NCI-H446 treated with DMSO at 0.1 percent for 48 hours (cell line): ENCODE results near the gene MRPL40.
A peak's percentile ranks its signal among the peaks of the same experiment; 100 is the strongest.
"Not testable (repeated sequence)": the region's sequence is repeated elsewhere in the genome, so short reads cannot be mapped to it uniquely, and the experiment has no call there.

ENCODE experiments used
- DNase-seq: peaks from one replicate; lab custom pipeline; 2025; lab: John Stamatoyannopoulos, UW

MRPL40 gene

GRCh38 chr22:19442166-19442565 is 9.8 kb downstream of the MRPL40 start:
- no peak for DNase-seq

- no peak for DNase-seq
Observed at GRCh38 chr22:19443544-19444211, 11.3 kb downstream of the MRPL40 start.

DNA sequence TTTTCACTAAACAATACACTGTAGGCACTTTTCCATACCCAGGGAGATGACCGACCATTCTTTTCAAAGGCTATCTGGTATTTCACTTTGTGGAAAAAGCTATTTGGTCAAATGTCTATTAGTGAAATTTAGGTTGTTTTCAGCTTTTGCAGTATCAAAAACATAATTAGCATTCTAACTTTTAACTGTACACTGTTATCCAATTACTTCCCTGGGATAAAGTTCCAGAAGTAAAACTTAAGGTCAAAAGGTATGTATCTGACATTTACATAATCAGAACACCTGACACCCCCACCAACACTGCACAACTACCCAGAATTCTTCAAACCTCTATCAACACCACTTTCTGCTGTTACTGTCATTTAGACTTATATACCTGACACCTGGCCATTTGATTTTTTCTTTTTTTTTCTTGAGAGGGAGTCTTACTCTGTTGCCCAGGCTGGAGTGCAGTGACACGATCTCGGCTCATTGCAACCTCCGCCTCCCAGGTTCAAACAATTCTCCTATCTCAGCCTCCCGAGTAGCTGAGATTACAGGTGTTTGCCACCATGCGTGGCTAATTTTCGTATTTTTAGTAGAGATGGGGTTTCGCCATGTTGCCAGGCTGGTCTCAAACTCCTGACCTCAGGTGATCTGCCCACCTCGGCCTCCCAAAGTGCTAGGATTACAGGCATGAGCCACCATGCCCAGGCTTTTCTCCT is 13.1 kb downstream of the MRPL40 start:
- DNase-seq = not testable (repeated sequence)

DNA sequence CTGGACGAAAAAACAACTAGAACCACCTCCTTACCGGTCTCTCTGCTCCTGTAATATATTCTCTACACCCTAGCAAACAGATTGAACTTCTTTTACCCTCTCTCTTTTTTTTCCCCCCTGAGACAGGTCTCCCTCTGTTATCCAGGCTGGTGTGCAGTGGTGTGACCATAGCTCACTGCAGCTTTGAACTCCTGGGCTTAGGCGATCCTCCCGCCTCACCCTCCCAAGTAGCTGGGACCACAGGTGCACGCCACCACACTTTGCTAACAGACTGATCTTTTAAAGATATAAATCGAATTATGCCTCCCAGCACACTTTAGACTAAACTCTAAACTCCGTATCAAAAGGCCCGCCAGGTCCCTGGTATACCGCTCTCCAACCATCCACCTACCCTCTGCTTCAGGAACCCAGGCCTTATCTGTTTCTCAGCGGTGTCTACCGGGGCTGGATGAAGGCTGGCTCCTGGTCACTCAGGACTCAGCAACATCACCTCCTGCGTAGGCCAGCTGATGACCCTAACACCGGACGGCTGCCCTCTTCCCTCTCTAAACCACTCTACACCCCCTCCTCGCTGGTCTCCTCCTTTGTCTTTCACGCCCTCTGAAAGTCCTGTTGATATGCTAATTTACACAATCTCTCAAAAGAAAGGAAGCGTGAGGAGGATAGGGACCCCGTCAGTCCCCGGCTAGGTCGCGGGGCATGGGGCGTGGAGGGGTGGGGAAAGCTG is 14.4 kb downstream of the MRPL40 start:
- no peak for DNase-seq

GRCh38 chr22:19447330-19448075 is 15.2 kb downstream of the MRPL40 start, which contains the start of gene C22orf39:
TSS of gene C22orf39 (minus strand) at chr22:19447711. CDS start at chr22:19447688, 23 bp downstream.
- DNase-seq = peak; percentile 95

- DNase-seq = peak; percentile 74
Observed at GRCh38 chr22:19448076-19448607, 15.8 kb downstream of the MRPL40 start.

DNA sequence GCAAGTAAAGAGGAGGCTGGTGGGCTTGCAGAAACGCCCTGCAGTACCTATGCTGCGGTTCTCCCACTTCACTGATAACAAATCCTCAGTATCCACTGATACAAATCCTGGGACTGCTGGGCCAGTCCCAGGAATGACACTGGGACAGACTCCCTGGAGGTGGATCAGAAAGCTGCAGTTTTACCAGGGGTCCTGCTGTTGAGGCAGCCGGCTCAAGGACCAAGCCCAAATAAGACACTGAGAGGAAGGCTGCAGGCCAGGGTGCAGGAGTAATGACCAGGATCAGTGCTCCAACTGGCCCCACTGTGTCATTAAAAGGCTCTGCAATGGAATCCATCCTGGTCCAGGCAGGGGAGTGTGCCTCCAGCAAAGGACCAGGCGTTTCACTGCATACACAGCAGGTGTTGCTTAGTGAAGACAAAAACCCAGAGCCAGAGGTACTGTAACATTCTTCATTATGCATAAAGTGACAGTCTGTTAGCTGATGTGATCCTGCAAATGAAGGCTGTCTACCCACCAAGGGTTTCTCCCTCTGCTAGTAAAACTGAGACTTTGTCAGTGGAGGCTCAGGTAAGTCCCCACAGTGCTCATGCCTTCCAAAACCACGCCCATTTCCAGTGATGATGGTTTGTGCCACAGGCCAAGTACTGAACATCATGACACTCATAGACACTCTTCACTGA is 16.5 kb downstream of the MRPL40 start:
- DNase-seq = no peak

DNA sequence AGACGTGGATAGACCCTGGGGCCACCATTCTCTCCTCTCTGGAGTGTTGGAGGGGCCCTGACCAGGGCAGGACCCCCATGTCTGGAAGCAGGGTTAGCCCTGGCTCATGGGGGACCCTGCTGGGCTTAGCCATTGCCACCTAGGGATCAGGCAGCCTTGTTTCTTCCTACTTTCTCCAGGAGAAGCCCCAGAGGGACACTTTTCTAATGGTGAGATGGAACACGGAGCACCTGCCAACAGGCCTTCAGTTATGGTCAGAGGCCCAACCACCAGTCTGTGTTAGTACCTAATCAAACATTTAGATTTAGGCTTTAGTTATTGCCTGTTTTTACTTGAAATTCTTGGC is 17.1 kb downstream of the MRPL40 start:
- no peak for DNase-seq

DNA sequence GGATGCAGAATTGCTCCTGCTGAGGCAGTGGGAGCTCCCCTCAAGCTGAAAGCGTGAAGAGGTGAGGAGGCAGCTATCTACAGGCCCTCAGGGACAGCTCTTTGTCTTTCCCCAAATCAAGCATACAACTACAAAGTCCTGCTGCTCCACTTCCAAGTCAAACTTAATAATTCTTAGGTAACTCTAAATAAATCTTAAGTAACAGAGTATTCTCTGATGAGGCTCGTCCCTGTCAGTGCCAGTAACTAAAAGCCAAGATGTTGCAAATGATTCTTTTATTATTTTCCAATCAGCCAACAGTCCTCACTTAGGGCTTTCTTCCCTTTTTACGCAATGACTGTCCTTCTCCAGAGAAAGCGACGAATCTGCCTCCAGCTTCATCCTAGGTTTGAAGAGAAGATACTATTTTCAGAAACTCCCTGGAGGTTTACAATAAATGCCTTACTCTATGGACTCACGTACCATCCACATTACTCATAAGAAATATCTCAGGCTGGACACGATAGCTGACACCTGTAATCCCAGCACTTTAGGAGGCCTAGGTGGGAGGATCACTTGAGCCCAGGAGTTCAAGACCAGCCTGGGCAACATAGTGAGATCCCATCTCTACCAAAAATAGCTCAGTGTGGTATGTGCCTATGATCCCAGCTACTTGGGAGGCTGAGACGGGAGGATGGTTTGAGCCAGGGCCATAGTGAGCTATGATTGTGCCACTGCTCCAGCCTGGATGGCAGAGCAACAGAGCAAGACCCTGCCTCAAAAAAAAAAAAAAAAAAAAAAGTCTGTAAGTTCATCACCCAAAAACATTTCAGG is 18.2 kb downstream of the MRPL40 start:
- no peak for DNase-seq

DNA sequence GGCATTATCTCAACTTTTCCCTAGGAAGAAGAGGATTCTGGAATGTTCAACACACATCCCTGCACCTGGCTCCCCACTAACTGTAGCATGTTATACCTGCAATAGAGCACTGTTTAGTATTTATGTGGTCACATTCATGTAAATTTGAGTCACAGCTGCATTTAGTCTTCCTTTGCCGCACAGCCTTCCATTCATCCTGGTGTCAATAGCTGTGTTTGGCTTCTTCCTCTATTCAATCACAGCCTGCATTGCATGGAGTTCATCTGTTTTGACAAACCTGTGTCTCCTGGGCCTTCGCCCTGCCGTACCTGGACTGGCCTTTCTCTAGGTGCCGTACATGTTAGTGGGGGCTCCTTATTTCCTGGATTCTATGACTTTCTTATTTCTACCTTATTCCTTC is 19.2 kb downstream of the MRPL40 start:
- no peak for DNase-seq

DNA sequence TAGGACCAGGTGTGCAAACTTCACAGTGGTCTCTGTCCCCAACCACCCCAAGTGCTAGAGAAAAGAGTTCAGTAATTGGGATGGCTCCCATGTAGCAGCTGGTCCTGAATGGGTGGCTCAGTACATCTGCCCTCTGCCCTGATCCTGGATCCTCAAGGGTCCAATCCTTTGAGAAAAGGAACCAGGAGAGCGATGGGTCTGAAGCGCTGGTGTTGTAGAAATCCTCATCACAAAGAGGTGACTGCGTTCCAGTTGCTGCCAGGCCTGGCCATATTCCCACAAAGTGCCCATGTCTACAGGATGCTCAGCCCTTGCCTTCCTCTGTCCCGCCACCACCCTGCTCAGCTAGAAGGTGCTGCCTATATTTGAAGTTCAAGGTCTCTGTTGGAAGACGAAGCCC is 21.4 kb downstream of the MRPL40 start:
- no peak for DNase-seq

GRCh38 chr22:19454156-19454555 is 21.8 kb downstream of the MRPL40 start:
- DNase-seq = no peak

DNA sequence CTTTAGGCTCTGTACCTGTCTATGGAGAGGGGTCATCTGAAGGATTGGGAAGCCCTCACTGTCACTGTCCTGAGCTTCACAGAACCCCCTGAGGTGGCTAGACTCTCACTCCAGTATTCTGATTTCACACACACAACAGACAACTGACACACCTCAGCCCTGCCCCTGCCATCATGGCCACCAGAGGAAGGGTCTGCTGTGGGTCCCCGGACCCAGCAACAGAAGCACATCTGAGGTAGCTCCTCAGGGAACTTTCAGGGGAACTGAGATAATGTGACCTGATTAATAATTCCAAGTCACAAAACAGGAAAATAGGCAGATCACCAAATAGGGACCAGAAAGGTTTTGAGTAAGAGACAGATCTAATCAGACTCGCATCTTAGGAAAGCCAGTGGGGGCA is 22.7 kb downstream of the MRPL40 start:
- DNase-seq = no peak

- no peak for DNase-seq
Observed at GRCh38 chr22:19455585-19456370, 23.4 kb downstream of the MRPL40 start.

GRCh38 chr22:19456541-19456940 is 24.2 kb downstream of the MRPL40 start:
- no peak for DNase-seq

GRCh38 chr22:19457828-19458428 is 25.6 kb downstream of the MRPL40 start:
- DNase-seq = no peak

DNA sequence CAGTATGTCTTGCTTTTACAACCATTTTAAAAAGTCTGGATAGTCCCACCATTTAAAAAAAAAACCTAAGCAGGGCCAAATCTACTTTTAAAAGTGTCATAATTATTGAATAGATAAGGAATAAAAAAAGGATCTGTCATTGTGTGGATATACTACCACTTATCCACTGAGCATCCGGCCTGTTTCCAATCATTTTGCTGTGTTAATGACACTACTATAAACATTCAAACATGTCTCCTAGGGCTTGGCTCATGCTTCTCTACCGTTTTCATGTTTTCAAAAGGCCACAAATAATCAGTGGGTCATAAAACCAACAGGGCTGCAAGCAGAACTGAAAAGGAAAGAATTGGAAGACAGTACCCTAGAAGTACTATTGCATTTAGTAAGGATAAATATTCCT is 27.7 kb downstream of the MRPL40 start:
- no peak for DNase-seq

DNA sequence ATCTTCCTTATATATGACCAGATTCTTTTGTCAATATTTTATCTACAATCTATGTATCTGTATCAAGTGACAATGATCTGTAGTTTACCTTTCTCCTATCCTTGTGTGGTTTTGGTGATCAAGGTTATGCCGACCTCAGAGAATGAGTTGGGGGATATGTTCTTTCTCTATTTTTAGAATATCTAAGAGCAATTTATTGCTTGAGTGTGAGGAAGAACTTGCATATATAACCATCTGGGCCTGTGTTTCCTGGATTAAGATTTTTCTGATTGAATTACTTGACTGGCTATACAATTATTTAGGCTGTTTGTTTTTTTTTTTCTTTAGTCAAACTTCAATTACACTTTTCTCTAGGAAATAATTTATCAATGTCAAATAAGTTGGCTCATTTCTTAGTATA is 29.2 kb downstream of the MRPL40 start:
- DNase-seq = no peak

DNA sequence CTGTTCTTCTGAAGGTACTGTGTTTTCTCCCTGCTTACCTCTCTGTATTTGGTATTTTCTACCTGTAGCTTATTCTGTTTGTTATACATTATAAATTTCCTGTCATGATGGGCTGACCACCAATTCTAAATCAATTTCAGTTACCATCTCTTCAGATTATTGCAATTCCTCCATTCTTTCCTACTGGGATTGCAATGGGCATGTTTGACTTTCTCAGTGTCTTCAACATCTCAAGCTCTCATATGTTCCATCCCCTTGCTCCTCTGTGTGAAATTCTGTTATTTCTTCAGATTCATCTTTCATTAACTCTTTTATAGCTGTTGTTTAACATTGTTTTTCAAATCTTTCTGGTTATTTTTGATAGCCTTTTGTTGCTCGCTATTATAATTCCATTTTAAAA is 30.7 kb downstream of the MRPL40 start:
- DNase-seq = no peak
